Astrocyte of the spinal cord (primary cell): ENCODE measurements around the gene AGER.

ENCODE experiments used
- DNase-seq: peaks from one replicate; pipeline ENCODE4 v3.0.0; 2011; ENCODE audit warnings: low read depth, low spot score
- H3K4me3 ChIP-seq: 2 replicates; pipeline ENCODE4 v1.5.1; 2011; ENCODE audit warnings: low read depth, mild to moderate bottlenecking, low read length, moderate library complexity
- in situ Hi-C: cut with HindIII; loops from 2 replicates; pipeline ENCODE4 v1.10.0; 2017; ENCODE audit warnings: low sequenced_read_pairs
- TF ChIP-seq, protein P1 (sequence below): IDR thresholded peaks from 2 replicates; pipeline ENCODE4 v1.5.1; 2012; ENCODE audit warnings: low read depth, mild to moderate bottlenecking, low read length, inconsistent platforms

AGER gene

DNA sequence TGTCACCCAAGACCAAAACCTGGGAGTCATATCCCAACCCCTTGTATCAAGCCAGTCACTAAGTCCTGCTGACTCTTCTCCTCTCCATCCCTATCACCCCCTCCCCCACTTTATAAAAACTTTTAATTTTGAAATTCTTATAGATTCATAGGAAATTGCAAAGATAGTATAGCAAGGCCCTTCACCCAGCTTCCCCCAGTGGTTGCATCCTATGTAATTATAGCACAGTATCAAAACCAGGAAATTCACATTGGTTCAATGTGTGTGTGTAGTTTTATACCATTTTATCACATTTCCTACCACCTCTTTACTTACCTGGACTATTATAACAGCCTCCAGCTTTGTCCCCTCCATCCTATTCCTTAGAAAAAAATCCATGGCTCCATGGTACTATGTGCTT is 26.0 kb downstream of the AGER start:
- no peak overlapping the region for H3K4me3 ChIP-seq
- TF ChIP-seq, protein P1, sequence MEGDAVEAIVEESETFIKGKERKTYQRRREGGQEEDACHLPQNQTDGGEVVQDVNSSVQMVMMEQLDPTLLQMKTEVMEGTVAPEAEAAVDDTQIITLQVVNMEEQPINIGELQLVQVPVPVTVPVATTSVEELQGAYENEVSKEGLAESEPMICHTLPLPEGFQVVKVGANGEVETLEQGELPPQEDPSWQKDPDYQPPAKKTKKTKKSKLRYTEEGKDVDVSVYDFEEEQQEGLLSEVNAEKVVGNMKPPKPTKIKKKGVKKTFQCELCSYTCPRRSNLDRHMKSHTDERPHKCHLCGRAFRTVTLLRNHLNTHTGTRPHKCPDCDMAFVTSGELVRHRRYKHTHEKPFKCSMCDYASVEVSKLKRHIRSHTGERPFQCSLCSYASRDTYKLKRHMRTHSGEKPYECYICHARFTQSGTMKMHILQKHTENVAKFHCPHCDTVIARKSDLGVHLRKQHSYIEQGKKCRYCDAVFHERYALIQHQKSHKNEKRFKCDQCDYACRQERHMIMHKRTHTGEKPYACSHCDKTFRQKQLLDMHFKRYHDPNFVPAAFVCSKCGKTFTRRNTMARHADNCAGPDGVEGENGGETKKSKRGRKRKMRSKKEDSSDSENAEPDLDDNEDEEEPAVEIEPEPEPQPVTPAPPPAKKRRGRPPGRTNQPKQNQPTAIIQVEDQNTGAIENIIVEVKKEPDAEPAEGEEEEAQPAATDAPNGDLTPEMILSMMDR: no peak
- in situ Hi-C loops: no loop called here
- DNase-seq: no peak

DNA sequence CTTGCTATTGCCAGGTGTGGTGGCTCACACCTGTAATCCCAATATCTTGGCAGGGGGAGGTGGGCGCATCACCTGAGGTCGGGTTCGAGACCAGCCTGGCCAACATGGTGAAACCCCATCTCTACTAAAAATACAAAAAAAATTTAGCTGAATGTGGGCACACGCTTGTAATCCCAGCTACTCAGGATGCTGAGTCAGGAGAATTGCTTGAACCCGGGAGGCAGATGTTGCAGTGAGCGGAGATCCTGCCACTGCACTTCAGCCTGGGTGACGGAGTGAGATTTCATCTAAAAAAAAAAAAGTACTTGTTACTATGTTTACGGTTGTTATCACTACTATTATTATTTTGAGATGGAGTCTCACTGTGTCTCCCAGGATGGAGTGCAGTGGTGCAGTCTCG is 27.2 kb downstream of the AGER start:
- no peak for DNase-seq
- TF ChIP-seq, protein P1: no peak
- no peak overlapping the region for H3K4me3 ChIP-seq
- in situ Hi-C loops: no loop called here

DNA sequence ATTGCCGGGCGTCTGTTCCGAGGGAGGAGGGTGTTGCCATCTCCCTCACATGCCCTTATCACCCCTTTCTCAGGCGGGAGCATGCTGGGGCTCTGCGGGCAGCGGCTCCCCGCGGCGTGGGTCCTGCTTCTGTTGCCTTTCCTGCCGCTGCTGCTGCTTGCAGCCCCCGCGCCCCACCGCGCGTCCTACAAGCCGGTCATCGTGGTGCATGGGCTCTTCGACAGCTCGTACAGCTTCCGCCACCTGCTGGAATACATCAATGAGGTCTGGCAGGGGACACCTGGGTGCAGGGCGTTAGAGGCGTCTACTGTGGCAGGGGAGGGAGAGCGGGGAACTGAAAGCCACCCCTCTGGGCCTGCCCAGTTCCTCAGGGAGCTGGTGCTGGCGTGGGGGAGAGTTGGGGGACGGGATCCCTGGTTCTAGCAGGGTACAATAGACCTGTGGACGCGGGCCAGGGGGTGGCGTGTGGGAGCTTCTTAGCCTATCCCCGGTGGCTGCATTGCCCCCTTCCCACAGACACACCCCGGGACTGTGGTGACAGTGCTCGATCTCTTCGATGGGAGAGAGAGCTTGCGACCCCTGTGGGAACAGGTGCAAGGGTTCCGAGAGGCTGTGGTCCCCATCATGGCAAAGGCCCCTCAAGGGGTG is 29.4 kb downstream of the AGER start:
- DNase-seq: peak; percentile 64
- peak overlapping the region; percentile 82 for H3K4me3 ChIP-seq
- in situ Hi-C loops: no loop called here
- TF ChIP-seq, protein P1: peak; percentile 64

DNA sequence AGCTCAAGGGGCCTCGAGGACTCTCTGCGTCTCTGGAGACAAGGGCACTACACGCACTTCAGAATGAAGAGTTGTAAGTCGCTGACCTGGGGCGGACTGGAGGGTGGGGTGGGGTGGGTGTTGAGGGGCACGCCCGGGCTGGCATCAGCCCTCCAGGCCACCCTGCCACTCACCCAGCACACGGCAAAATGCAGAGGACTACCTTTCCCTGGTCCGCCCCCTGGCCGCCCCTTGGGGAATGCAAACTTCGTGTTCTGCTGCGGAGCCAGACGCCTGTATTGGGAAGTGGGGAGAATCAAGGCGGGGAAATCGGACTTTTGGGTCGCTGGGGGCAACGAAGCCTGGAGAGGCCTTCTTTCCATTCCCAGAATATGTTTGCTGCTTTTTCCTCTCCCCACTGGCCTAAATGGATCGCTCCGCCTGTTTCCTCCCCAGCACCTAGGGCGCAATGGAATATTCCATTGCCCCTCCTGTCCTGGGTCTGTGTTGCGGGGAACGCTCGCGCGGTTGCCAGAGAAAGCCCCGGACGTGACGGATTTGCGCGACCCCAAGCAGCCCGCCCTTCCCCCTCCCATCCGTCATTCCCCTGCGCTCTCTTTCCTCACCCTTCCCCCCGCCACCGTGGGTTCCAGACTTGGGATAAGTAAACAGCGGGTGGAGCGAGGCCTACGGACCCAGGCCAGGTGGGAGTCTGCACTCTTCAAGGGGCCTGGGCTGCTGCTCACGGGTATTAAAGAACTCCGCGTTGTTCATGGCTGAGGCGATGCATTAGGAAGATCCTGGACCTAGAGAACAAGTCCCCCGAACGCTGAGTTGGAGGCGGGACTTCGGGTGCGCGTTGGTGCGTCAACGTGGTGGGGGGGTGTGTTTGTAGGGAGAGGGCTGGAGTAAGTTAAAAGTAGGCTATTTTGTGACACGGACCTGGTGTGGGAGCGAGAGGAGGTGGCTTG is 30.2 kb downstream of the AGER start, which contains the start of gene PPT2:
Gene PPT2 (plus strand): TSS at position 578 of the 950 bp plus-strand sequence. CDS start 454 bp downstream, outside the sequence.
- TF ChIP-seq, protein P1: peak; percentile 27
- DNase-seq: peak; percentile 94
- H3K4me3 ChIP-seq: peak within 1 kb of the TSS; percentile 82
- in situ Hi-C loops: no loop called here

DNA sequence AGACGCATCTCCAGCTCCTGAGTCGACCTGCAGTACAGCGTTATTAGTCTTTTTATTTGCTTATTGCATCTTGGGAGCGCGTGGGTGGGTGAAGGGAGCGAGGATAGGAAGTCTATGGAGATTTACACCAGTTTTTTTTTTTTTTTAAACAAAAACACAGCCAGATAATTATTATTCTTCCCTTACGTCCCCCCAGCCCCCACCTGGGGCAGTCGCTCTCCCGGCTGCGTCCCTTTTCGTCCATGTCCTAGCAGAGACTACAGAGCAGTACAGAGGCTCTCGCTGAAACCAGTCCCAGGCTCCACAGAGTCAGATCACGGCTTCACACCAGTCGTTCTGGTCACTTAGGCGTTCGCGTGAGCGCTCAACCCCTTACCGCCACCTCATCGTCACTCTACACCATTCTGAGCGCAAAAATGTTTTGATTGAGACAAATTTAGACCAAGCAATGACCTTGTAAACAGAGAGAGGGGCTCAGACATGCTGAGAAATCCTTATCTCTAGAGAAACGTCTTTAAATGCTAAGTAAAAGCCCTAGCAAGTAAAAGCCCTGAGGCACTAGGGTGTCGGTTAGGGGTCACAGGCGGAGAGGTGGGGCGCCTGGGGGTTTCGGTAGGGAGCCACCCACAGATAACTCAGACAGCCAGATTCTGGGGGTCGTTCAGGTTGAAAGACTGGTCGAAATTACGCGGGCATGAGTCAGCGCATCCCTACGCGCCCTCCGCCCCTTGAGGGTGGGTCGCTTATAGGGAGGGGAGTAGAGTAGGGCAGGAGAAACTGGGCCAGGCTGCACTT is 31.1 kb downstream of the AGER start:
- TF ChIP-seq, protein P1: no peak
- peak; percentile 25 for DNase-seq
- in situ Hi-C loops: no loop called here
- peak overlapping the region; percentile 82 for H3K4me3 ChIP-seq
